H1 (cell line): ENCODE results near the gene LILRA1. TPM values are rescaled to one million over a fixed set of nuclear protein-coding genes. Genes with fewer than 3 reads are reported as not detected.

Experiments
- CTBP2 ChIP-seq: IDR thresholded peaks from 2 replicates; pipeline ENCODE4 v1.7.0; 2011; ENCODE audit warnings: borderline replicate concordance, mild to moderate bottlenecking, moderate library complexity, mixed read lengths, low read length; ENCODE audit not compliant: insufficient read depth, insufficient read length
- POLR2AphosphoS5 ChIP-seq: IDR thresholded peaks from 2 replicates; pipeline ENCODE4 v1.6.1; 2011; ENCODE audit warnings: low read depth, low read length
- SAP30 ChIP-seq: fragments of 300-600 bp; sonication (generic); IDR thresholded peaks from 2 replicates; pipeline ENCODE4 v1.7.1; 2012; ENCODE audit warnings: low read length, moderate library complexity, mild to moderate bottlenecking, inconsistent platforms; ENCODE audit not compliant: insufficient read depth, insufficient replicate concordance
- SP1 ChIP-seq: IDR thresholded peaks from 2 replicates; pipeline ENCODE4 v1.6.1; 2011; ENCODE audit warnings: low read depth, low read length
- TCF12 ChIP-seq: IDR thresholded peaks from 2 replicates; pipeline ENCODE4 v1.6.1; 2011; ENCODE audit warnings: low read depth, mild to moderate bottlenecking, low read length
- polyA plus RNA-seq, 7 experiments: library from polyadenylated mRNA; depleted of rRNA in 3 of 7; stranded (reverse) in 5 of 7; unstranded in 2 of 7; fragments of >200 nt in 5 of 7; fragments of 200-250 nt in 2 of 7; gene quantifications; 1 replicate in 5 of 7; 2 replicates in 1 of 7; 4 replicates in 1 of 7; pipeline versions ENCODE4 v1.2.1 to v1.2.3, GENCODE V29; 2011 to 2013; ENCODE audit warnings: missing spikeins in 2 of 7, mixed read lengths in 2 of 7
- total RNA-seq: library from RNA; stranded (reverse); fragmentation: NEBNext Ultra II Directional; extraction: Animal tissue kit (Norgen Biotek cat#: 25700); gene quantifications from 2 replicates; pipeline ENCODE4 v1.2.1, GENCODE V29; 2021

Gene LILRA1
- total and polyA plus RNA-seq, 2 of the 8 experiments (the other 6 are each of a cell fraction or from before 2014, with no cell fraction given) = not detected

- TF ChIP-seq SP1 (no peak), SAP30 (no peak), TCF12 (no peak), CTBP2 (no peak), POLR2AphosphoS5 (no peak)
Observed at GRCh38 chr19:54586397-54586796, 7.0 kb upstream of the LILRA1 start (continued).
